ENCODE measurements around the gene GP1BA. TPM values are rescaled to one million over a fixed set of nuclear protein-coding genes. Genes with fewer than 3 reads are reported as not detected.

Gene GP1BA
- not detected in 2 replicates for total RNA-seq (2021)
- Bru-seq, nascent RNA = not detected
- BruChase-seq, experiment 1, labeled RNA remaining after a 2-hour chase = not detected
- percentile 25 among the genes with signal in this experiment for BruChase-seq, experiment 2, labeled RNA remaining after a 6-hour chase
- long read RNA-seq, partial matches to known transcripts = 0 of 21 reads
- long read RNA-seq, other reads (novel, unspliced or antisense) = 21 of 21 reads

DNA sequence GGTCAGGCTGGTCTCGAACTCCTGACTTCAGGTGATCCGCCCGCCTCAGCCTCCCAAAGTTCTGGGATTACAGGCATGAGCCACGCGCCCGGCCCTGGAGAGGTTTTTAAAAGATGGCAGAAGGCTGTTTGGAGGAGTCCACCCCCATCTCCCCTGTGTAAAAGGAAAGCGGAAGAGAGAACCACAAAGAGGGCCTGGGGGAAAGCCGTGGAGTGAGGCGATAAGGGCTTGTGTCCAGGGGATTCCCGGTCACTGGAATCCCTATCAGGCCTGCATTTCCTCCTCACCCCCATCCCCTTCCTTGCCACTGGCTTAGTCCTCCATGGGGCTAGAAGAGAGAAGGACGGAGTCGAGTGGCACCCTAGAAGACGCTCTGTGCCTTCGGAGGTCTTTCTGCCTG lies at the start of gene GP1BA:
TSS of gene GP1BA (plus strand) at position 315 of the 400 bp plus-strand sequence. CDS start 328 bp downstream, outside the sequence.
- H3K4me3 ChIP-seq (ENCODE audit: low read depth, low read length, poor library complexity, severe bottlenecking) = no peak within 1 kb of the TSS
- intact Hi-C loops (cut with micrococcal nuclease; ENCODE audit: unreplicated experiment) = no loop called here
- no peak within 1 kb of the TSS for H3K27ac ChIP-seq (ENCODE audit: low read depth, low read length, poor library complexity, severe bottlenecking)
- no peak for DNase-seq (ENCODE audit: low spot score)
- POLR2A ChIA-PET (ENCODE audit: low non-redundant PET) = no interaction called here
- CTCF ChIA-PET = no interaction called here
- no peaks in the 10 kb centered on the region for H3K27me3 ChIP-seq (replicated peaks; ENCODE audit: insufficient read depth, low read depth, low read length, poor library complexity)
- H3K4me1 ChIP-seq (ENCODE audit: insufficient read depth, low read length, poor library complexity, severe bottlenecking) = no peaks in the 10 kb centered on the region
- peaks cover 2% of the 10 kb centered on the region for H3K36me3 ChIP-seq (ENCODE audit: insufficient read depth, low read length, poor library complexity, severe bottlenecking)
- H3K9me3 ChIP-seq (ENCODE audit: low read depth, low read length, poor library complexity, severe bottlenecking) = no peaks in the 10 kb centered on the region
- TF ChIP-seq, protein P1, sequence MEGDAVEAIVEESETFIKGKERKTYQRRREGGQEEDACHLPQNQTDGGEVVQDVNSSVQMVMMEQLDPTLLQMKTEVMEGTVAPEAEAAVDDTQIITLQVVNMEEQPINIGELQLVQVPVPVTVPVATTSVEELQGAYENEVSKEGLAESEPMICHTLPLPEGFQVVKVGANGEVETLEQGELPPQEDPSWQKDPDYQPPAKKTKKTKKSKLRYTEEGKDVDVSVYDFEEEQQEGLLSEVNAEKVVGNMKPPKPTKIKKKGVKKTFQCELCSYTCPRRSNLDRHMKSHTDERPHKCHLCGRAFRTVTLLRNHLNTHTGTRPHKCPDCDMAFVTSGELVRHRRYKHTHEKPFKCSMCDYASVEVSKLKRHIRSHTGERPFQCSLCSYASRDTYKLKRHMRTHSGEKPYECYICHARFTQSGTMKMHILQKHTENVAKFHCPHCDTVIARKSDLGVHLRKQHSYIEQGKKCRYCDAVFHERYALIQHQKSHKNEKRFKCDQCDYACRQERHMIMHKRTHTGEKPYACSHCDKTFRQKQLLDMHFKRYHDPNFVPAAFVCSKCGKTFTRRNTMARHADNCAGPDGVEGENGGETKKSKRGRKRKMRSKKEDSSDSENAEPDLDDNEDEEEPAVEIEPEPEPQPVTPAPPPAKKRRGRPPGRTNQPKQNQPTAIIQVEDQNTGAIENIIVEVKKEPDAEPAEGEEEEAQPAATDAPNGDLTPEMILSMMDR (conservative IDR thresholded peaks at IDR 0.05; ENCODE audit: low read depth, low read length) = no peak
- no TSS peak for BruUV-seq (replicated peaks)

DNA sequence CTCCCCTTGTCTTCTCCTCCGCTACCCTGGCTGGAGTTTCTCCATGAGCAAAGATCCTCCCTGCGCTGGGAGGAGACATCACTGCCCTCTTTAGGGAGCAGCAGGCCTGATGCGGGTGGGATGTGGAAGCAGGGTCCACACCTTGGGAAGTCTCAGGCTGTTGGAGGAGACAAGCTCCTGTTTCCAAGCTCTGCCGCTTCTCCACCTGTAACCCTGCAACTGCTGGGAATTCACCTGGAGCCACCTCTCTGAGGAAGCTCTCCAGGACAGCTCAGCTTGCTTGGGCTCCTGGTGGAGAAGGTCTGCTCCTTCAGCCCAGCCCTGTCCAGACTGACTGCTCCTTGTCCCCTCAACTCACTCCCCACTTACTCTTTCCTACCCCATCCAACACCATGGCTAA lies 47.6 kb upstream of the GP1BA start:
- no peaks in the 10 kb centered on the region for H3K27me3 ChIP-seq (replicated peaks; ENCODE audit: insufficient read depth, low read depth, low read length, poor library complexity)
- no peak overlapping the region for H3K4me3 ChIP-seq (ENCODE audit: low read depth, low read length, poor library complexity, severe bottlenecking)
- H3K36me3 ChIP-seq (ENCODE audit: insufficient read depth, low read length, poor library complexity, severe bottlenecking) = peaks cover 29% of the 10 kb centered on the region
- no peak overlapping the region for H3K27ac ChIP-seq (ENCODE audit: low read depth, low read length, poor library complexity, severe bottlenecking)
- H3K4me1 ChIP-seq (ENCODE audit: insufficient read depth, low read length, poor library complexity, severe bottlenecking) = peaks cover 4% of the 10 kb centered on the region
- H3K9me3 ChIP-seq (ENCODE audit: low read depth, low read length, poor library complexity, severe bottlenecking) = no peaks in the 10 kb centered on the region
- no TSS peak for BruUV-seq (replicated peaks)
- intact Hi-C loops (cut with micrococcal nuclease; ENCODE audit: unreplicated experiment) = no loop called here
- ChIA-PET POLR2A (ENCODE audit: low non-redundant PET) (no interaction called here), CTCF (no interaction called here)
- TF ChIP-seq, protein P1 (conservative IDR thresholded peaks at IDR 0.05; ENCODE audit: low read depth, low read length) = no peak
- no peak for TF ChIP-seq EZH2 (IDR thresholded peaks at IDR 0.05; ENCODE audit: borderline replicate concordance, low read depth, low read length, poor library complexity, severe bottlenecking)
- DNase-seq (ENCODE audit: low spot score) = no peak

- no TSS peak for BruUV-seq (replicated peaks)
These were observed 45.2 kb upstream of the GP1BA start for GRCh38 chr17:4886830-4887229.

More at GRCh38 chr17:4886830-4887229, 45.2 kb upstream of the GP1BA start:
- Histone ChIP-seq H3K9me3 (ENCODE audit: low read depth, low read length, poor library complexity, severe bottlenecking) (no peaks in the 10 kb centered on the region), H3K27ac (ENCODE audit: low read depth, low read length, poor library complexity, severe bottlenecking) (no peak overlapping the region), H3K4me1 (ENCODE audit: insufficient read depth, low read length, poor library complexity, severe bottlenecking) (no peaks in the 10 kb centered on the region), H3K4me3 (ENCODE audit: low read depth, low read length, poor library complexity, severe bottlenecking) (no peak overlapping the region), H3K27me3 (replicated peaks; ENCODE audit: insufficient read depth, low read depth, low read length, poor library complexity) (no peaks in the 10 kb centered on the region), H3K36me3 (ENCODE audit: insufficient read depth, low read length, poor library complexity, severe bottlenecking) (peaks cover 48% of the 10 kb centered on the region)
- no peak for DNase-seq (ENCODE audit: low spot score)
- ChIA-PET POLR2A (ENCODE audit: low non-redundant PET) (no interaction called here), CTCF (interaction anchor here (0.6 kb wide), 1 partner anchor 812 kb away, joined by 3 read pairs; no protein-coding TSS in a partner anchor)
- no peak for TF ChIP-seq EZH2 (IDR thresholded peaks at IDR 0.05; ENCODE audit: borderline replicate concordance, low read depth, low read length, poor library complexity, severe bottlenecking)
- TF ChIP-seq, protein P1 (conservative IDR thresholded peaks at IDR 0.05; ENCODE audit: low read depth, low read length) = no peak
- intact Hi-C loops (cut with micrococcal nuclease; ENCODE audit: unreplicated experiment) = no loop called here
